Heart right ventricle (tissue), 16 donors: ENCODE data around the gene AMT. TPM values are rescaled to one million over a fixed set of nuclear protein-coding genes. Genes with fewer than 3 reads are reported as not detected.

Experiments
- ATAC-seq, 8 donors: fragments of 200-7000 bp; cut with Tn5 transposase; one replicate each; pipeline ENCODE4 v1.9.1; 2020; ENCODE audit warnings: mild to moderate bottlenecking in 8 of 8, moderate library complexity in 8 of 8, moderate number of reproducible peaks in 1 of 8
- DNase-seq, 2 donors: peaks; one replicate each; pipeline ENCODE4 v3.0.0-alpha.2; 2020
- H3K27ac ChIP-seq, 10 donors: fragments of 200-600 bp; sonication (generic) in 2 of 10; one replicate each; pipeline versions ENCODE4 v1.5.0 to v1.8.0; 2020 to 2022; ENCODE audit warnings: mild to moderate bottlenecking in 3 of 10
- H3K27me3 ChIP-seq, 7 donors: fragments of 200-600 bp; one replicate each; pipeline ENCODE4 v1.8.0; 2021 to 2022; ENCODE audit warnings: mild to moderate bottlenecking in 2 of 7
- H3K36me3 ChIP-seq, 9 donors: fragments of 200-600 bp; sonication (generic) in 1 of 9; one replicate each; pipeline versions ENCODE4 v1.5.0 to v1.8.0; 2020 to 2022; ENCODE audit warnings: mild to moderate bottlenecking in 2 of 9
- H3K4me1 ChIP-seq, 9 donors: fragments of 200-600 bp; sonication (generic) in 1 of 9; one replicate each; pipeline versions ENCODE4 v1.5.0 to v1.8.0; 2020 to 2022; ENCODE audit warnings: mild to moderate bottlenecking in 4 of 9
- H3K4me3 ChIP-seq, 10 donors: fragments of 200-600 bp; sonication (generic) in 2 of 10; one replicate each; pipeline versions ENCODE4 v1.5.0 to v1.8.0; 2020 to 2022; ENCODE audit warnings: mild to moderate bottlenecking in 7 of 10, moderate library complexity in 2 of 10
- H3K9me3 ChIP-seq, 11 donors: fragments of 200-600 bp in 10 of 11; sonication (generic) in 2 of 11; one replicate each; pipeline versions ENCODE4 v1.5.0 to v1.8.0; 2013 to 2022; ENCODE audit warnings: mild to moderate bottlenecking in 2 of 11, control low read depth in 1 of 11, moderate library complexity in 1 of 11
- WGBS, 2 donors: extraction: QIAGEN DNeasy Blood & Tissue Kit; methylation state at CpG; one replicate each; pipeline ENCODE4 v1.1.7; 2013; ENCODE audit warnings: inconsistent platforms in 1 of 2; 5-methylcytosine and 5-hydroxymethylcytosine counted together
- intact Hi-C, 10 donors: fragments of 100-400 bp; cut with DNase I; formaldehyde crosslinking; loops; one replicate each; pipeline versions ENCODE4 v1.11.1 to v1.14.2; 2022
- polyA plus RNA-seq, 2 donors: library from polyadenylated mRNA; stranded (reverse); fragments of 200-250 nt; gene quantifications; one replicate each; pipeline ENCODE4 v1.2.3, GENCODE V29; 2013
- total RNA-seq, 10 donors: library from RNA; stranded (reverse); fragmentation: NEBNext Ultra II Directional in 3 of 10; extraction: Animal tissue kit (Norgen Biotek cat#: 25700) in 3 of 10; gene quantifications; one replicate each; pipeline versions ENCODE4 v1.2.1 to v1.2.4, GENCODE V29; 2021 to 2023
- TF ChIP-seq, protein P1 (sequence below), 9 donors: fragments of 200-600 bp; sonication (generic) in 2 of 9; IDR thresholded peaks; one replicate each; pipeline versions ENCODE4 v1.5.0 to v1.8.0; 2021 to 2022; ENCODE audit warnings: antibody characterized with exemption in 9 of 9, mild to moderate bottlenecking in 5 of 9, moderate library complexity in 1 of 9
- donor health status: Arrhythmogenic right ventricular cardiomyopathy.
- donor health status: ischemic (EF 13 %, LVEDD 7.1; RV severe dilation, severe dysfunction).
- donor health status: healthy with polysubstance abuse.
- donor health status: DM: no; HTN: yes; CAD: no.
- donor health status: DM: no; HTN: no; CAD: no.
- donor health status: ischemic (EF 25% LVEDD 6.9; RV normal size, moderate dysfunction).
- donor health status: ischemic (EF 25% LVEDD 5.7; RV mildly dilated, moderate dysfunction).
- donor health status: healthy.
- donor health status: DM: yes; HTN: yes; CAD: no.
- donor health status: Ischemic cardiomyopathy.
- donor health status: ischemic (EF 35%, LVEDD 5.7; RV mildly dilated, moderate dysfunction).
- donor health status: nonischemic (EF 11% LVEDD 7.7; RV severe dilation, severe dysfunction).
- donor health status: DM: yes; HTN: yes; CAD: no.
- donor health status: PGD.
- donor health status: ischemic (EF 29% LVEDD 5.4; RV normal size, mild dysfunction).
- donor health status: nonischemic (EF 23%, LVEDD 6.1; RV moderate dilation, normal function).

AMT gene
- total and polyA plus RNA-seq, 12 donors = 3.2 to 40.9 (median 31.1) TPM

DNA sequence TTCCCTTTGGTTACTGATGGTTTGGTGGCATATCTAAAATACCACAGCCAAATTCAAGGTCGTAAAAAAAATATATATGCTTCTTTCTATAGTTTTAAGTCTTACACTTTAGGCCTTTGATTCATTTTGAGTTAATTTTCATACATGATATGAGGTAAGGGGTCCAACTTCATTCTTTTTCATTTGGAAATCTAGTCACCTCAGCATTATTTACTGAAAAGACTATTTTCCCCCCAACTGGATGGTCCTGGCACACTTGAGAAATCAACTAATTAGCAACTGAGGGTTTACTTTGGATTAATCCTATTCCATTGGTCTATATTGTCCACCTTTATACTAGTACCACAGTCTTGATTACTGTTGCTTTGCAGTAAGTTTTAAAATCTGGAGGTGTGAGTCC, 36.7 kb downstream of the AMT start:
- peaks cover 0 to 9% (median 0%) of the 10 kb centered on the region in 9 donors for H3K36me3 ChIP-seq
- DNase-seq (no peak), ATAC-seq (no peak)
- peak overlapping the region in 1 of 10 donors; percentile 61 for H3K27ac ChIP-seq
- intact Hi-C loops = no loop called here
- no peak overlapping the region for H3K4me3 ChIP-seq
- H3K9me3 ChIP-seq = no peaks in the 10 kb centered on the region
- H3K27me3 ChIP-seq = no peaks in the 10 kb centered on the region
- H3K4me1 ChIP-seq = peaks cover 9 to 90% (median 56%) of the 10 kb centered on the region in 9 donors
- TF ChIP-seq, protein P1, sequence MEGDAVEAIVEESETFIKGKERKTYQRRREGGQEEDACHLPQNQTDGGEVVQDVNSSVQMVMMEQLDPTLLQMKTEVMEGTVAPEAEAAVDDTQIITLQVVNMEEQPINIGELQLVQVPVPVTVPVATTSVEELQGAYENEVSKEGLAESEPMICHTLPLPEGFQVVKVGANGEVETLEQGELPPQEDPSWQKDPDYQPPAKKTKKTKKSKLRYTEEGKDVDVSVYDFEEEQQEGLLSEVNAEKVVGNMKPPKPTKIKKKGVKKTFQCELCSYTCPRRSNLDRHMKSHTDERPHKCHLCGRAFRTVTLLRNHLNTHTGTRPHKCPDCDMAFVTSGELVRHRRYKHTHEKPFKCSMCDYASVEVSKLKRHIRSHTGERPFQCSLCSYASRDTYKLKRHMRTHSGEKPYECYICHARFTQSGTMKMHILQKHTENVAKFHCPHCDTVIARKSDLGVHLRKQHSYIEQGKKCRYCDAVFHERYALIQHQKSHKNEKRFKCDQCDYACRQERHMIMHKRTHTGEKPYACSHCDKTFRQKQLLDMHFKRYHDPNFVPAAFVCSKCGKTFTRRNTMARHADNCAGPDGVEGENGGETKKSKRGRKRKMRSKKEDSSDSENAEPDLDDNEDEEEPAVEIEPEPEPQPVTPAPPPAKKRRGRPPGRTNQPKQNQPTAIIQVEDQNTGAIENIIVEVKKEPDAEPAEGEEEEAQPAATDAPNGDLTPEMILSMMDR (IDR thresholded peaks at IDR 0.05) = no peak
- WGBS, 2 donors = 90 to 100% methylated on average over 1 of the region's 1 CpG

DNA sequence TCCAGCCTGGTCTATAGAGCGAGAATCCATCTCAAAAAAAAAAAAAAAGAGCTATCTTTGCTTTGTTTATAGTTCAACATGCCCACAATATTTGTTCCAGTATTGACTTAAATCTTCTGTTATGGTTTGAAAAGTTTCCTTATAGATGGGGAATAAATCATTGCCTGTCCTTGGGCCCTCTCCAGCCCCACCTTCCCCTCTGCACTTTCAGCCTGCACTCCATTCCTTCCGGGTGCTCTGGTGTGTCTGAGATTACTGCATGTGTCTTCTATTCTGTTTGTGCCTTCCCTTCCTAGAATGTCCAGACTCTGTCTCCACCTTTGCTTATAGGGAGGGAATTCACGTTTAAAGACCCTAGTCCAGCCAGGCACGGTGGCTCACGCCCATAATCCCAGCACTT, 38.9 kb downstream of the AMT start:
- ATAC-seq (peak in 2 of 8 donors; percentile 21 to 23), DNase-seq (no peak)
- Histone ChIP-seq H3K4me1 (peaks cover 9 to 90% (median 56%) of the 10 kb centered on the region in 9 donors), H3K9me3 (no peaks in the 10 kb centered on the region), H3K4me3 (no peak overlapping the region), H3K27me3 (no peaks in the 10 kb centered on the region), H3K36me3 (peaks cover 0 to 7% (median 0%) of the 10 kb centered on the region in 9 donors), H3K27ac (no peak overlapping the region)
- 65 to 67% methylated on average over 5 of the region's 5 CpGs for WGBS, 2 donors
- TF ChIP-seq, protein P1 (IDR thresholded peaks at IDR 0.05) = no peak
- intact Hi-C loops = no loop called here

DNA sequence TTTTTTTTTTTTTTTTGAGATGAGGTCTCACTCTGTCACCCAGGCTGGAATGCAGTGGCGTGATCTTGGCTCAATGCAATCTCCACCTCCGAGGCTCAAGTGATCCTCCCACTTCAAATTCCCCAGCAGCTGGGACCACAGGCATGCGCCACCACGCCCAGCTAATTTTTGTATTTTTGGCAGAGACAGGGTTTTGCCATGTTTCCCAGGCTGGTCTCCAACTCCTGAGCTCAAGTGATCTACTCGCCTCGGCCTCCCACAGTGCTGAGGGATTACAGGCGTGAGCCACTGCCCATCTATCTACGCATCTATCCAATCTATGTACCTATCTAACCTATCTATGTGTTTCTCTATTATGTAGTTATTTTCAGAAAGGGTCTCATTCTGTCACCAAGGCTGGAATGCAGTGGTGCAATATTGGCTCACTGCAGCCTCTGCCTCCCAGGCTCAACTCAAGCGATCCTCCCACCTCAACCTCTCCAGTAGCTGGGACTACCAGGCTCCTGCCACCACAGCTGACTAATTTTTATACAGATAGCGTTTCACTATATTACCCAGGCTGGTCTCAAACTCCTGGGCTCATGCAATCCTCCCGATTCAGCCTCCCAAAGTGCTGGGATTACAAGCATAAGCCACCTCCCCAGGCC, 43.9 kb downstream of the AMT start:
- DNase-seq (peak; percentile 11 to 17), ATAC-seq (peak; percentile 13 to 64 (median 49))
- Histone ChIP-seq H3K4me3 (no peak overlapping the region), H3K36me3 (peaks cover 0 to 31% (median 23%) of the 10 kb centered on the region in 9 donors), H3K9me3 (no peaks in the 10 kb centered on the region), H3K27ac (no peak overlapping the region), H3K4me1 (peaks cover 0 to 69% (median 31%) of the 10 kb centered on the region in 9 donors), H3K27me3 (no peaks in the 10 kb centered on the region)
- WGBS, 2 donors = 66 to 68% methylated on average over 11 of the region's 11 CpGs
- intact Hi-C loops = no loop called here
- TF ChIP-seq, protein P1 (IDR thresholded peaks at IDR 0.05) = no peak

DNA sequence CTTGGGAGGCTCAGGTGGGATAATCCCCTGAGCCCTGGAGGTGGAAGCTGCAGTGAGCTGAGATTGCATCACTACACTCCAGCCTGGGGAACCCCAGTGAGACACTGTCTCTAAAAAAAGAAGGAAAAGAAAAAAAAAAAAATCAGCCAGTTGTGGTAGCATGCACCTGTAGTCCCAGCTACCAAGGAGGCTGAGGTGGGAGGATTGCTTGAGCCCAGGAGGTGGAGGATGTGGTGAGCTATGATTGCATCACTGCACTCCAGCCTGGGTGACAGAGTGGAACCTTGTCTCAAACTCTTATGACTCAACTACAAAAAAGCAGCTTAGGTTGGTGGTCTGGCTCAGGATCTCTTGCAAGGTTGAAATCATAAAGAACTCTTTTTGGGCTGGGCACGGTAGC, 44.8 kb downstream of the AMT start:
- intact Hi-C loops = no loop called here
- ATAC-seq (peak in 2 of 8 donors; percentile 20 to 39), DNase-seq (no peak)
- TF ChIP-seq, protein P1 (IDR thresholded peaks at IDR 0.05) = no peak
- peaks cover 0 to 38% (median 30%) of the 10 kb centered on the region in 9 donors for H3K36me3 ChIP-seq
- no peaks in the 10 kb centered on the region for H3K9me3 ChIP-seq
- peaks cover 0 to 69% (median 29%) of the 10 kb centered on the region in 9 donors for H3K4me1 ChIP-seq
- no peak overlapping the region for H3K4me3 ChIP-seq
- no peaks in the 10 kb centered on the region for H3K27me3 ChIP-seq
- H3K27ac ChIP-seq = no peak overlapping the region
- 94 to 97% methylated on average over 1 of the region's 1 CpG for WGBS, 2 donors
